ENCODE results near the gene KDM4F. TPM values are rescaled to one million over a fixed set of nuclear protein-coding genes. Genes with fewer than 3 reads are reported as not detected.
A peak's percentile ranks its signal among the peaks of the same experiment; 100 is the strongest.

Gene KDM4F
- total RNA-seq, 6 experiments from 2014 or later = not detected

DNA sequence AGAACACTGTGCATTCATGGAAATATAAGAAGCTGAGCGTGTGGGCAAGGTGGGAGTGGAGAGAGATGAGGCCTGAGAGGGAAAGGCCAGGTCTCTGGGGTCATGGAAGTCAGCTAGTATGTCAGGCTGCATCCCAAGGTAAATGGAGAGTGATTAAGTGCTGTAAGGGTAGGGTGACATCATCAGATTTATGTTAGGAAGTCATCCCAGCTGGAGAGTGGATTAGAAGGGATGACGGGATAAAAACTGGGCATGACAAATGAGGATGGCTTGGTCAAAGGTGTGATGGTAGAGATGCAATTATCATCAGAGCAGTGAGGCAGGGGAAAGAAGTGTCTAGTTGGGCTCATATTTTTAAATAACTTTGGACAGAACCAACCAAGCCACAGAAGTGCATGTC lies 36.9 kb downstream of the KDM4F start:
- no peak overlapping the region for H3K4me3 Mint-ChIP-seq

DNA sequence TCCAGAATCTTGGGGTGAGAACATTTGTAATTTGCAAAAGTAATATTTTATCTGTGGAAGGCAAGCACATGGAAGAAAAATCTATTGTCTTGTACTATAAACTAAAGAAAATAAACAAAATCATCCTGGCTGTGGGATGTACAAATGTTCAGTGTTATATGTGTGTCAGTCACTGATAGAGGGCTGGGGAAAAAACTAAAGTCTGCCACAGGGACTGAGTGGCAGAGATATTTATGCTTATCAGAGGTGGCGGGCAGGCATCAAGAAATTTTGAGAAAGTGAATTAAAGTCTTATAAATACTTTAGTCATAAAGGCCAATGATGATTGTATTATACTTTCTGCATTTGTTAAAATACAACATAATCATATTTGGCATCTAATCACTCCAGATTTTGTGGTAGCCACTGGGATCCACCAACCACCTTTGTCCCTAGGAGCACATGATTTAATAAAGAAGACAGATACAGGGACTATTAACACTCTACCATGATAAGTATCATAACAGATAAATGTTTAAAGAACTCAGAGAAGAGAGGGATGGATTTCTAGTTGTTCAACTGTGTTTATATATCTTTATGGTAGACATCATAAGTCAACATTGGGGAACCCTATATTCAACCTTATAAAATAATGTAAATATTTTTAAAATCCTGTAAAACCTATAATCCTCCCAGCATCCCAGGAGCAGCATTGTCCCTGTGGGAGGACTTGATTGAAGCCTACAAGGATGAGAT lies 37.8 kb downstream of the KDM4F start:
- Mint-ChIP-seq H3K27ac (no peak overlapping the region), H3K4me3 (no peak overlapping the region), H3K36me3 (ENCODE audit: low read depth) (no peaks in the 10 kb centered on the region), H3K27me3 (ENCODE audit: insufficient read depth) (peaks cover 9% of the 10 kb centered on the region), H3K9me3 (no peaks in the 10 kb centered on the region), H3K4me1 (ENCODE audit: low read depth) (peaks cover 24% of the 10 kb centered on the region)
- TF ChIP-seq, protein P1, sequence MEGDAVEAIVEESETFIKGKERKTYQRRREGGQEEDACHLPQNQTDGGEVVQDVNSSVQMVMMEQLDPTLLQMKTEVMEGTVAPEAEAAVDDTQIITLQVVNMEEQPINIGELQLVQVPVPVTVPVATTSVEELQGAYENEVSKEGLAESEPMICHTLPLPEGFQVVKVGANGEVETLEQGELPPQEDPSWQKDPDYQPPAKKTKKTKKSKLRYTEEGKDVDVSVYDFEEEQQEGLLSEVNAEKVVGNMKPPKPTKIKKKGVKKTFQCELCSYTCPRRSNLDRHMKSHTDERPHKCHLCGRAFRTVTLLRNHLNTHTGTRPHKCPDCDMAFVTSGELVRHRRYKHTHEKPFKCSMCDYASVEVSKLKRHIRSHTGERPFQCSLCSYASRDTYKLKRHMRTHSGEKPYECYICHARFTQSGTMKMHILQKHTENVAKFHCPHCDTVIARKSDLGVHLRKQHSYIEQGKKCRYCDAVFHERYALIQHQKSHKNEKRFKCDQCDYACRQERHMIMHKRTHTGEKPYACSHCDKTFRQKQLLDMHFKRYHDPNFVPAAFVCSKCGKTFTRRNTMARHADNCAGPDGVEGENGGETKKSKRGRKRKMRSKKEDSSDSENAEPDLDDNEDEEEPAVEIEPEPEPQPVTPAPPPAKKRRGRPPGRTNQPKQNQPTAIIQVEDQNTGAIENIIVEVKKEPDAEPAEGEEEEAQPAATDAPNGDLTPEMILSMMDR (IDR thresholded peaks at IDR 0.05) = no peak
- no peak for DNase-seq

More for the DNA sequence above, 36.9 kb downstream of the KDM4F start:
- no peak for DNase-seq
- Mint-ChIP-seq H3K4me1 (ENCODE audit: low read depth) (peaks cover 16% of the 10 kb centered on the region), H3K27ac (no peak overlapping the region), H3K9me3 (no peaks in the 10 kb centered on the region), H3K36me3 (ENCODE audit: low read depth) (no peaks in the 10 kb centered on the region), H3K27me3 (ENCODE audit: insufficient read depth) (peaks cover 12% of the 10 kb centered on the region)
- TF ChIP-seq, protein P1 (IDR thresholded peaks at IDR 0.05) = no peak

DNA sequence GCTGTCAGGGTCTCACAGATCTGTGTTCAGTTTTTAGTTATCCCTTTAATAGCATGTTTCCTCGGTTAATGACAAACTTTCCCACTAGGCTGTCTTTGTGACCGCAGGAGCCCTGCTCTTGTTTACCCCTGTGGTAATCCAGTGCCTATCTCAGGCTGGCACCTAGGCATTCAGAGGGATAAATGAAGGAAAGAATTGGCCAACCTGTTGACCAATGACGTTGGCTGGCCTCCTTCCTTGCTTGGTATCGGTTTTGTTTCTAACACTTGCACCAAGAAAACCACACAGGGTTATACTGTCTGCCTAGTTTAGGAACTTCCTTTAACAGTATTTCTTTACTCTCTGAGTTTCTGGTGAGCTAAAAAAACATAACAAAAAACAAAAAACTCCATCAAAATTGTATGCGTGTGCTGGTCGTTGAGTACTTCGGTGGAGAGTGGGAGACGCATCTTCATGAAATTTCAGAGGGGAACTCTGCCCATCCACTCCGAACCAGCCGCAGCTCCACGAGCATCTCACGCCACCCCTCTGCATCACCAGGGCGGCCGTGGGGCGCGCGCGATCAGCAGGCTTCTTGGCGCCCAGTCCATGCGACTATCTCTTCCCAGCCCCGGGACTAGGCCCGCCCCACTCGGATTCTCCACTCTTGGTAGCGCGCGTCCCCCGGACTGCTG lies 39.9 kb downstream of the KDM4F start:
- Mint-ChIP-seq H3K36me3 (ENCODE audit: low read depth) (no peaks in the 10 kb centered on the region), H3K27me3 (ENCODE audit: insufficient read depth) (peaks cover 4% of the 10 kb centered on the region), H3K9me3 (no peaks in the 10 kb centered on the region), H3K4me1 (ENCODE audit: low read depth) (peaks cover 45% of the 10 kb centered on the region), H3K27ac (peak overlapping the region; percentile 12; the same call in 1 of the 2 replicates), H3K4me3 (peak overlapping the region; percentile 77)
- TF ChIP-seq, protein P1 (IDR thresholded peaks at IDR 0.05) = no peak
- DNase-seq = no peak

DNA sequence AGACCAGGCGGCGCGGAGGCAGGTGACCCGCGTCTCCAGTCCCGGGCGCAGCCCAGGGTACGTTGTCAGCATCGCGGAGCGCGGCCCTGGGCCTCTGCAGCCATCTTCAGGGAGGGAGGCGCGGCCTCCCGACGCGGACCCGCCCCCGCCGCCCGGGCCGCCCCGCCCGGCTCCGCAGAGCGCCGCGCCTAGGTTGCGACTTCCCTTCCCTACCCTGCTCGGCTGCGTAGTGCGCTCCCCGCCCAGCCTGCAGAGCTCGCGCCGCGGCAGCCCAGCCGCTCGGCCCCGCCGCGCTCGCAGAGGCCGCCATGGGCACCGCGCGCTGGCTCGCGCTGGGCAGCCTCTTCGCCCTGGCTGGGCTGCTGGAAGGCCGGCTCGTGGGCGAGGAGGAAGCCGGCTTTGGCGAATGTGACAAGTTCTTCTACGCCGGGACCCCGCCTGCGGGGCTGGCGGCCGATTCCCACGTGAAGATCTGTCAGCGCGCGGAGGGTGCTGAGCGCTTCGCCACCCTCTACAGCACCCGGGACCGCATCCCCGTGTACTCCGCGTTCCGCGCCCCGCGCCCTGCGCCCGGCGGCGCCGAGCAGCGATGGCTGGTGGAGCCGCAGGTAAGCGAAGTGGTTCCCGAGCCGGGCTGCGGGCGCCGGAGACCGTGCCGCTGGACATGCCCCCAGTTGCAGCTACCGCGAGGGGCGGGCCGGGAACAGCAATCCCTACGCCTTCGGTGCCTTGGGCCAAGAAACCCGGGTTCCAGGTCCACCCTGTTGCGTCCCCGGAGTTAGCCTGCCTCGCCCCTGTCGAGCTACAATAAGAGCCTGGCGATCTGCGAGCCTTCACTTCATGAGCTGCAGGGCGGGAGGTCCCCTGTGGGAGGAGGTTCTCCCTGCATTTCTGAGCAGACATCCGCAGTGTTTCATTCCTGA lies 40.7 kb downstream of the KDM4F start, which contains the start of gene ENDOD1:
Gene ENDOD1 (plus strand): TSS at position 227 of the 923 bp plus-strand sequence. CDS start 82 bp downstream, at position 309.
- H3K27me3 Mint-ChIP-seq (ENCODE audit: insufficient read depth) = peaks cover 4% of the 10 kb centered on the region

More for the DNA sequence above, 40.7 kb downstream of the KDM4F start, which contains the start of gene ENDOD1:
- Mint-ChIP-seq H3K9me3 (no peaks in the 10 kb centered on the region), H3K4me1 (ENCODE audit: low read depth) (peaks cover 43% of the 10 kb centered on the region), H3K4me3 (peak within 1 kb of the TSS; percentile 88), H3K36me3 (ENCODE audit: low read depth) (no peaks in the 10 kb centered on the region), H3K27ac (peak within 1 kb of the TSS; percentile 19)
- peak; percentile 72 for DNase-seq
- TF ChIP-seq, protein P1 (IDR thresholded peaks at IDR 0.05) = peak; percentile 27; the same call in 1 of the 2 replicates
